HepG2 (cell line): ENCODE measurements around the gene ALB. TPM values are rescaled to one million over a fixed set of nuclear protein-coding genes. Genes with fewer than 3 reads are reported as not detected.

Experiments
- NCOA2 ChIP-seq: sonication (generic); formaldehyde crosslinking; IDR thresholded peaks from 2 replicates; pipeline ENCODE4 v1.8.0; 2022; ENCODE audit warnings: inconsistent platforms
- RBFOX2 ChIP-seq: fragments of 200-400 bp; formaldehyde crosslinking; IDR thresholded peaks from 2 replicates; pipeline ENCODE4 v1.6.1; 2017; ENCODE audit warnings: low read depth, mild to moderate bottlenecking, low read length
- SMC3 ChIP-seq: IDR thresholded peaks from 2 replicates; pipeline ENCODE4 v1.6.1; 2011; ENCODE audit warnings: low read length, improper control_type of control experiment
- ZFP36L1 ChIP-seq: sonication (generic); formaldehyde crosslinking; IDR thresholded peaks from 2 replicates; pipeline ENCODE4 v1.8.0; 2022; ENCODE audit warnings: mild to moderate bottlenecking, missing genetic modification reagents, moderate library complexity
- ZMYM2 ChIP-seq: sonication (generic); formaldehyde crosslinking; IDR thresholded peaks from 2 replicates; pipeline ENCODE4 v1.8.0; 2022; ENCODE audit warnings: mild to moderate bottlenecking, missing genetic modification reagents
- ZNF362 ChIP-seq: sonication (generic); formaldehyde crosslinking; IDR thresholded peaks from 2 replicates; pipeline ENCODE4 v1.4.0; 2020; ENCODE audit warnings: missing genetic modification reagents, mild to moderate bottlenecking, borderline replicate concordance
- ZNF562 ChIP-seq: sonication (generic); formaldehyde crosslinking; IDR thresholded peaks from 2 replicates; pipeline ENCODE4 v1.8.0; 2022; ENCODE audit warnings: missing genetic modification reagents, borderline replicate concordance
- ZNF615 ChIP-seq: sonication (generic); formaldehyde crosslinking; IDR thresholded peaks from 2 replicates; pipeline ENCODE4 v1.5.0; 2020; ENCODE audit warnings: mild to moderate bottlenecking, missing genetic modification reagents, borderline replicate concordance
- ZNF619 ChIP-seq: sonication (generic); formaldehyde crosslinking; IDR thresholded peaks from 2 replicates; pipeline ENCODE4 v1.4.0; 2020; ENCODE audit warnings: mild to moderate bottlenecking, missing genetic modification reagents
- ZNF646 ChIP-seq: sonication (generic); formaldehyde crosslinking; IDR thresholded peaks from 2 replicates; pipeline ENCODE4 v1.9.0; 2021; ENCODE audit warnings: mild to moderate bottlenecking, missing genetic modification reagents
- ZSCAN20 ChIP-seq: sonication (generic); formaldehyde crosslinking; IDR thresholded peaks from 2 replicates; pipeline ENCODE4 v1.4.0; 2020; ENCODE audit warnings: missing genetic modification reagents, mild to moderate bottlenecking, borderline replicate concordance
- ZSCAN31 ChIP-seq: sonication (generic); formaldehyde crosslinking; IDR thresholded peaks from 2 replicates; pipeline ENCODE4 v1.5.0; 2020; ENCODE audit warnings: low read depth, mild to moderate bottlenecking, missing genetic modification reagents
- ZXDC ChIP-seq: sonication (generic); formaldehyde crosslinking; IDR thresholded peaks from 2 replicates; pipeline ENCODE4 v1.5.0; 2020; ENCODE audit warnings: mild to moderate bottlenecking, missing genetic modification reagents
- polyA plus RNA-seq, 8 experiments: library from polyadenylated mRNA; depleted of rRNA in 3 of 8; stranded (reverse) in 7 of 8; unstranded in 1 of 8; fragments of >200 nt; fragmentation: Illumina TruSeq in 4 of 8; extraction: Trizol in 4 of 8; gene quantifications; 2 replicates each; pipeline versions ENCODE4 v1.2.1 to v1.2.3, GENCODE V29; 2011 to 2016; ENCODE audit warnings: low read depth in 4 of 8, missing spikeins in 1 of 8, mixed read lengths in 1 of 8; ENCODE audit not compliant: insufficient read depth in 1 of 8
- total RNA-seq, 5 experiments: library from RNA; depleted of rRNA; stranded (reverse); fragments of >200 nt; fragmentation: Illumina TruSeq; extraction: Trizol; gene quantifications; 2 replicates each; pipeline ENCODE4 v1.2.3, GENCODE V29; 2016; ENCODE audit warnings: low read depth in 1 of 5
- TF ChIP-seq, protein P1 (sequence below): sonication (generic); formaldehyde crosslinking; IDR thresholded peaks from 2 replicates; pipeline ENCODE4 v1.5.0; 2020; ENCODE audit warnings: missing genetic modification reagents
- TF ChIP-seq, protein P2 (sequence below): sonication (generic); formaldehyde crosslinking; conservative IDR thresholded peaks from 2 replicates; pipeline ENCODE4 v1.8.0; 2022; ENCODE audit warnings: missing genetic modification reagents

The ALB gene
- total and polyA plus RNA-seq, 2 of the 13 experiments (the other 11 are each of a cell fraction or from before 2014, with no cell fraction given), result 22,259 to 22,625 TPM

- TF ChIP-seq, protein P1, sequence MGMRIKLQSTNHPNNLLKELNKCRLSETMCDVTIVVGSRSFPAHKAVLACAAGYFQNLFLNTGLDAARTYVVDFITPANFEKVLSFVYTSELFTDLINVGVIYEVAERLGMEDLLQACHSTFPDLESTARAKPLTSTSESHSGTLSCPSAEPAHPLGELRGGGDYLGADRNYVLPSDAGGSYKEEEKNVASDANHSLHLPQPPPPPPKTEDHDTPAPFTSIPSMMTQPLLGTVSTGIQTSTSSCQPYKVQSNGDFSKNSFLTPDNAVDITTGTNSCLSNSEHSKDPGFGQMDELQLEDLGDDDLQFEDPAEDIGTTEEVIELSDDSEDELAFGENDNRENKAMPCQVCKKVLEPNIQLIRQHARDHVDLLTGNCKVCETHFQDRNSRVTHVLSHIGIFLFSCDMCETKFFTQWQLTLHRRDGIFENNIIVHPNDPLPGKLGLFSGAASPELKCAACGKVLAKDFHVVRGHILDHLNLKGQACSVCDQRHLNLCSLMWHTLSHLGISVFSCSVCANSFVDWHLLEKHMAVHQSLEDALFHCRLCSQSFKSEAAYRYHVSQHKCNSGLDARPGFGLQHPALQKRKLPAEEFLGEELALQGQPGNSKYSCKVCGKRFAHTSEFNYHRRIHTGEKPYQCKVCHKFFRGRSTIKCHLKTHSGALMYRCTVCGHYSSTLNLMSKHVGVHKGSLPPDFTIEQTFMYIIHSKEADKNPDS (CRISPR knock-in tag), result no peak
- TF ChIP-seq ZSCAN20 (CRISPR knock-in tag) (no peak), RBFOX2 (peak; percentile 64), NCOA2 (CRISPR knock-in tag) (peak; percentile 89), ZNF362 (CRISPR knock-in tag) (no peak), ZNF619 (no peak), ZNF615 (no peak), ZNF646 (no peak), ZSCAN31 (CRISPR knock-in tag) (no peak), ZXDC (no peak), ZNF562 (CRISPR knock-in tag) (0 out of 2 replicates have a peak, but pooled peaks have one; percentile 54), ZFP36L1 (CRISPR knock-in tag) (no peak; the same call in 1 of the 2 replicates), ZMYM2 (CRISPR knock-in tag) (no peak), SMC3 (peak; percentile 28; the same call in 1 of the 2 replicates)
- TF ChIP-seq, protein P2, sequence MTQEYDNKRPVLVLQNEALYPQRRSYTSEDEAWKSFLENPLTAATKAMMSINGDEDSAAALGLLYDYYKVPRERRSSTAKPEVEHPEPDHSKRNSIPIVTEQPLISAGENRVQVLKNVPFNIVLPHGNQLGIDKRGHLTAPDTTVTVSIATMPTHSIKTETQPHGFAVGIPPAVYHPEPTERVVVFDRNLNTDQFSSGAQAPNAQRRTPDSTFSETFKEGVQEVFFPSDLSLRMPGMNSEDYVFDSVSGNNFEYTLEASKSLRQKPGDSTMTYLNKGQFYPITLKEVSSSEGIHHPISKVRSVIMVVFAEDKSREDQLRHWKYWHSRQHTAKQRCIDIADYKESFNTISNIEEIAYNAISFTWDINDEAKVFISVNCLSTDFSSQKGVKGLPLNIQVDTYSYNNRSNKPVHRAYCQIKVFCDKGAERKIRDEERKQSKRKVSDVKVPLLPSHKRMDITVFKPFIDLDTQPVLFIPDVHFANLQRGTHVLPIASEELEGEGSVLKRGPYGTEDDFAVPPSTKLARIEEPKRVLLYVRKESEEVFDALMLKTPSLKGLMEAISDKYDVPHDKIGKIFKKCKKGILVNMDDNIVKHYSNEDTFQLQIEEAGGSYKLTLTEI (CRISPR knock-in tag), result no peak
These were observed 11.7 kb downstream of the ALB start (continued) for GRCh38 chr4:73415807-73416238.
